ENCODE data around the gene EFCAB5.
"Not testable (repeated sequence)": the region's sequence is repeated elsewhere in the genome, so short reads cannot be mapped to it uniquely, and the experiment has no call there.

EFCAB5 gene

GRCh38 chr17:29941334-29941733, at the start of gene EFCAB5:
Gene EFCAB5, plus strand, starts transcription at chr17:29941634. Its CDS starts 163 bp downstream, at chr17:29941797.
- DNase-seq: no peak

- DNase-seq: no peak
Measured at GRCh38 chr17:29892201-29892600, 49.2 kb upstream of the EFCAB5 start.

DNA sequence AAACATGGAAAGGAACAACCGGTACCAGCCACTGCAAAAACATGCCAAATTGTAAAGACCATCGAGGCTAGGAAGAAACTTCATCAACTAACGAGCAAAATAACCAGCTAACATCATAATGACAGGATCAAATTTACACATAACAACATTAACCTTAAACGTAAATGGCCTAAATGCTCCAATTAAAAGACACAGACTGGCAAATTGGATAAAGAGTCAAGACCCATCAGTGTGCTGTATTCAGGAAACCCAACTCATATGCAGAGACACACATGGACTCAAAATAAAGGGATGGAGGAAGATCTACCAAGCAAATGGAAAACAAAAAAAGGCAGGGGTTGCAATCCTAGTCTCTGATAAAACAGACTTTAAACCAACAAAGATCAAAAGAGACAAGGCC, 44.3 kb upstream of the EFCAB5 start:
- not testable (repeated sequence) for DNase-seq

- no peak for DNase-seq
Measured at GRCh38 chr17:29903471-29903870, 38.0 kb upstream of the EFCAB5 start.

DNA sequence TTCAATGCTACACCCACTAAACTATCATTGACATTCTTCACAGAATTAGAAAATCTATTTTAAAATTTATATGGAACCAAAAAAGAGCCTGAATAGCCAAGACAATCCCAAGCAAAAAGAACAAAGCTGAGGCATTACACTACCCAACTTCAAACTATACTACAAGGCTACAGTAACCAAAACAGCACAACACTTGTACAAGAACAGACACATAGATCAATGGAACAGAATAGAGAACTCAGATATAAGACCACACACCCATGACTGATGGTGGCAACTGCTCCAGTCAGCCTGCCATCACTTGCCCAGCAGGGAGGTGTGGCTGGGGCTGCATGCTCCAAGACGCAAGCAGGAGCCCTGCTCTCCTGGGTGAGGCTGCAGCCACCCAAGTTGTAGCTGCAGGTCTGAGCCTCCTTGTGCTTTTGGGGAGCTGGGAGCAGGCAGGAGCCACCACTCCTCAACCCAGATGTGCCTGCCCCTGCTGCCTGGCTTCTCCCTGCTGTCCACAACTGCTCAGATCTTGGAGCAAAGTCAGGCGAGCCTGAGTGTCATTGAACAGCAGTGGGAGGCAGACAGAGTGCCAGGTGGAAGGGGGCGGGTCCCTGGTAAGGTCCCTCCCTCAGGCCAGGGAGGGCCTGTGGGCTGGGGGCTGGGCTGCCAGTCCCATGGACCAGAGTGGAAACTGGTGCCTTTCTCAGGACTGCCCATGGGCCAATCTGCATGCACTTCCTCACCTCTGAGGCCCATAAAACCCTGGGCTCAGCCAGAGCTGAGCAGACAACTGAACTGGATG, 36.2 kb upstream of the EFCAB5 start:
- DNase-seq: no peak

DNA sequence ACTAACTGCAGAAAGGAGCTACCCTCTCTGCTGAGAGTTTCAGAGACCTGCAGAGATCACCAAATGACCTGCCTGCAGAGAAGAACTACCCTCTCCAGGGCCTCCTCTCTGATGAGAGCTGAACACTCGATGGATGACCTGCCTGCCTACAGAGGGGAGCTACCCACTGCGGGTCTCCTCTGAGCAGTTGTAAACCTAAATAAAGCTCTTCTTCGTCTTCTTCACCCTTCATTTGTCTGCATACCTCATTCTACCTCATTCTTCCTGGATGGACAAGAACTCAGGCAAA, 35.6 kb upstream of the EFCAB5 start:
- no peak for DNase-seq

DNA sequence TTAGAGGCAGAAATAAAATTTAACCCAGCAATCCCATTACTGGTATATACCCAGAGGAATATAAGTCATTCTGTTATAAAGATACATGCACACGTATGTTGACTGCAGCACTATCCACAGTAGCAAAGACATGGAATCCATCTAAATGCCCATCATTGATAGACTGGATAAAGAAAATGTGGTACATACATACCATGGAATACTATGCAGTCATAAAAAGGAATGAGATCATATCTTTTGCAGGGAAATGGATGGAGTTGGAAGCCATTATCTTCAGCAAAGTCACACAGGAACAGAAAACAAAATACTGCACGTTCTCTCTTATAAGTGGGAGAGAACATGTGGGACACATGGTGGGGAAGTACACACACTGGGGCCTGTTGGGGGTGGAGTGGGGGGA, 34.5 kb upstream of the EFCAB5 start:
- no peak for DNase-seq

DNA sequence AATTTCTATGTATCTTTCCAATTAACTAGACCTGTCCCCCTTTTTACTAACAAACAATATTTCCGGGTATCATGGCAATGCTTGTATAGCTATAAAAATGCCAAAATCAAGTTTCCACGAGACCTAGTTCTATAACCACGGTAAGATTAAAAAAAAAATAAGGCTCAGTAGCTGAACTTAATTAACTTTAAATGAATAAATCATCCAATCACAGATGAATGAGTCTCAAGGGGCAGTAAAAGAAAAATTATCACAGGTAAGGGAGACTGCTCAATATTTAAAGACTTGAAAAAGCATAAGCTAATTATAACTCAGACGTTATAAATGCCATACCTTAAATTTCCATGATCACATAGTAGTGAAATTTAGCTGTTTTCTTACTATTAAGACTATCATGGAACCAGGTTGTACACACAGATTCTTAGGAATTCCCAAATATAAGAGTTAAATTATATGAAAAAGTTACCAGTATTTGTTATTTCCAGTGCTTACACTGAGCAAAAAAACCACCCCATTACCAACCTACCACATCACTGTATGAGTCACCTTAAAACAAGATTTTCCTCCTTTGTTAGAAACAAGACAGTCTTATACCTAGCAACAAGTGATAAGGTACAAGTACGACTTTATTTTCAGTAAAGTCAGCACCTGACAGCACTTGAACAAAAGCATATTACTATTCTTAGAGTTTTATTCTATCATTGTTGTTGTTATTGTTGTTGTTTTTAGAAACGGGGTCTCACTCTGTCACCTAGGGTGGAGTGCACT, 32.0 kb upstream of the EFCAB5 start:
- no peak for DNase-seq

GRCh38 chr17:29911641-29912177, 29.7 kb upstream of the EFCAB5 start:
- no peak for DNase-seq

DNA sequence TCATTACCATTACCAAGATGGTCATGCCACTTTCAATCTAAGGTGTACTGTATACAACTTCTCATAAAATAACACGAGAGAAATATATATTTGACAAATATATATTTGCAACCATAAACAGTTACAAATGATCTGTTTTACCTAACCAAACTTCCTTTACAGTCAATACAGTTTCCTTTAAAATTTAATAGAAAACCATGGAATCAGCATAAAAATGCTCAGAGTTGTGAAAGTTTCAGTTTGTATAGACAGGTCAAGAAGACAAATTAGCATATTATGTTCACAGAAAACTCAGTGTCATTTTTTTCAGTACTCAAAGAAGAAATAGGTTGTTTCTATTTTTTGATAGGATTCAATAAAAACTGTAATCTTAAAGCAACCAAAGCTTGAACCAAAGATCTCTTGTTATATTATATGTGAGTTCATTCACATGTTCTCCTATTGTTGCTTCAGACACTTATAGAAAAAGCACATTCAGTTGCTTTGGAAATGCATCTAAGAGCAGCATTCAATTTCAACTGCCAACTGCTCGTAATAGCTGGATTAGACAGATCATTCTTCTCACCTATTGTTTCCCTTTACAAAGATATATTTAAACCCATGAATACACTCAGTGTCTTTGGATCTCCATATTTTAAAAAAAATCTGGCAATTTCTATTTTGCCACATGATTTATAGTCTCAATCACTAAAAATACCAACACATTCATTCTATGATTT, 26.5 kb upstream of the EFCAB5 start:
- DNase-seq: no peak

DNA sequence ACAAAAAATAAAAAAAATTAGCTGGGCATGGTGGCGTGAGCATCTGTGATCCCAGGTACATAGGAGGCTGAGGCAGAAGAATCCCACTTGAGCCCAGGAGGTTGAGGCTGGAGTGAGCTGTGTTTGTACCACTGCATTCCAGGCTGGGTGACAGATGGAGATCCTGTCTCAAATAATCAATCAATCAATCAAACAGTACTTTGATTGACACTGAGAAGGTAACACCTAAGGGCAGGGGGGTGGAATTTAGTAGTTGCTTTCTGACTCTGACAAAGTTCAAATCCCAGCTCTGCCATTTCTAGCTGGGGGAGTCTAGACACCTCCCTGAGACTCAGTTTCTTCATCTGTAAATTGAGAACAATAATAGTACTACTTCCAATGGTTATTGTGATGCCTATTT, 23.4 kb upstream of the EFCAB5 start:
- DNase-seq: peak; percentile 50

- peak; percentile 34 for DNase-seq
Measured at GRCh38 chr17:29918922-29919856, 22.2 kb upstream of the EFCAB5 start.

- no peak for DNase-seq
Measured at GRCh38 chr17:29924786-29925185, 16.6 kb upstream of the EFCAB5 start.

DNA sequence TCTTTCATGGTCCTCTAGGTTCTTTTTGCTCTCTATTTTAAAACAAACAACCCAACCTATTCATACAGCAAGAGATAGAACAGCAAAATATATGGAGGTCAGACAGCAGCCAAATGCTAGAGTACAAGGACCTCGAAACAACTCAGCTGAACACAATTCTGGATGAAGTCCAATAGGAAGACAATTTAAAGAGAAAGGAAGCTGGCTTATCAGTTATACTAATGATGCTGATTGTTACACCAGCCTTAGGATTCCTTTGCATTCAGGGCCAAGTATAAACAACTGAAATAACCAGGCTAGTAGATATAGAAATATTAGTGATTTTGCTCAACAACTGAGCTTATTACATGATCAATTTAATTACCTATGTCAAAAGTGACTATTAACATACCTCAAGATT, 13.9 kb upstream of the EFCAB5 start:
- DNase-seq: no peak

DNA sequence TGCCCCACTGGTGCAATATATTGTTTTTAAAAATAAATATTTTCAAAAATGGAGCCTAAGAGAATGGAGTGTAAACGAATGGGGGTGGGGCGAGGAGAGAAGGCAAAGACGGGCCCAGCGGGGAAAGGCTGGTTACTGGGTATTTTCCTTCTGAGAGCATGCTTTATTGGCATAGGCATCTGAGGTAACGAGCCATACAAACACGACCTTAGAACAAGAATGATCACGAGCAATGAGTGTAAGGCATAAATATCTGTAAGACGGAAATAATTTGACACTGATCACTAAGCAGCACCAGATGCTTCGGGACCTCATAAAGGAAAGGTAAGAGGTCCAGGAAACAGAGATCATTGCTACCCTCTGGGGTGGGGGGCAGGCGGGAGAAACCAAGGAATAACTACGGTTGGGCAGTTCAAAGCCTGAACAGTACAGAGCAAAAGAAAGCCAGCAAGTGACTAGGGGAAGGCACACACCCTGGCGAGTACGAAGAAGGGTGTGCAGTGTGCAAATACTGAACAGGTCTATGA, 12.4 kb upstream of the EFCAB5 start:
- peak; percentile 78 for DNase-seq

DNA sequence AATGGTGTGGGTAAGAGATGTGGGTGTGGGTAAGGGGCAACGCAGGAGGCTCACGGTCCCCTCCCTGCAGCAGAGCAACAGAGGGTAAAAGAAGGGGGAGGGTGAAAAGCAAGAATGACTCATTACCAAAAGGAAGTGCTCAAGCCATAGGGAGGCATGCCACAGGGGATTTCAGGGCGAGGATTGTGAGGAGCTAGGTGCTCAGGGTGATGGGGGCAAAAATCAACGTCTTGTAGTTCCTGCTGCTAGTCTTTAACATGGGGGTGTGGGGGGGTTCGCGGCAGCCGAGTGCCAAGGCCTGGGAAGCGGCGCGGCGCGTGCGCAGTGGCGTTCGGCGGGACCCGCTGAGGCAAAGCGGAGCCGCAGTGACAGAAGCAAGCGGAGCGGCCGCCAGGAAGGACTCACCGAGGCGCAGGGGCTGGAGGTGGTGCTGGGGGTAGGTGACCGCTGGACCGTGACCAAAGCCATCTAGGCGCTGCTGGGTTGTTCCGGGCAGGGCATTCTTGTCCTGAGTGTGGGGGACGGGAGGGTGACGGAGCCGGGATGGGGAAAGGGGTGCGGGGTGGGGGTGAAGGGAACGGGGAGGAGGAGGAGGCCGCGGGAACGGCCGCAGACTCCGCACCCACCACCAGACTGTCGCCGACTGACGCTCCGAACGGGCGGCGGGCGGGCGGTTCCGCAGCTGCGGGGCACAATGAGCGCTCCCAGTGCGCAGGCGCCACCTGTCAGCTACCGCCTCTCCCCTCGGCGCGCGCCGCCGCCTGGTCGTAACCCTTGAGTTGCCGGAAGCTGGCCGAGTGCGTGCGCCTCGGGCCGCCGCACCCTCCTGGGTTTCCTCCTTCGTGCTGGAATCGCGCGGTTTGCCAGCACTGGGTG, 11.7 kb upstream of the EFCAB5 start, which contains the start of gene SSH2:
Gene SSH2 (minus strand): TSS at position 696 of the 876 bp plus-strand sequence. CDS start 228 bp downstream, at position 468.
- DNase-seq: peak; percentile 98

DNA sequence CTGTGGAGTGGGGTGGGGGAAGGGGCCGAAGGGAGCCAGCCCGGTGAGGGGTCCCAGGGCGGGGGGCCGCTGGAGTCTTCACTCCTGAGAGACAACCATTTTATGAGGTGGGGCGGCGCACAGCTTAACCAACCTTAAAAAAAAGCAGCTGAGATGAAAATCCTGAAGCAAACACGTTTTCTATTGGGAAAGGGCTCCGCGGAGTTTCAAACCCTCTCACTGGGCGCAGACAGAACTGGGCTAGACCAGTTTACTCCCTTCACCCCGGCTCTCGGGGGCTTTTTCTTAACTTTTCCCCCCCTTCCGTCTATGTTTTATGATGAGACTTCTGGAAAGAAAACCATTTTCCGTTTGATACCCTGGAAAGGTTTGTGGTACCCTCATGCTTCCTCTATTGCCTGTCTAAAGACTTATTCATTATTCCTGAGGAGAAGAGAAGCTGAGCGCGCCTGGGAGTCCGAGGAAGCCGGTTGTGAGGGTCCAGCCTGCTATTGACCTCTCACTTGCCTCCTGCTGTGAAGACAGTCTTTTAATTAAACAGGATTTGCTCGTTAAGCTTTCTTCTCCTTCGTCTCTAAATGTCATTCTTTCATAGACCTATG, 10.9 kb upstream of the EFCAB5 start:
- DNase-seq: peak; percentile 63

- peak; percentile 98 for DNase-seq
Measured at GRCh38 chr17:29931231-29931932, 10.1 kb upstream of the EFCAB5 start.

DNA sequence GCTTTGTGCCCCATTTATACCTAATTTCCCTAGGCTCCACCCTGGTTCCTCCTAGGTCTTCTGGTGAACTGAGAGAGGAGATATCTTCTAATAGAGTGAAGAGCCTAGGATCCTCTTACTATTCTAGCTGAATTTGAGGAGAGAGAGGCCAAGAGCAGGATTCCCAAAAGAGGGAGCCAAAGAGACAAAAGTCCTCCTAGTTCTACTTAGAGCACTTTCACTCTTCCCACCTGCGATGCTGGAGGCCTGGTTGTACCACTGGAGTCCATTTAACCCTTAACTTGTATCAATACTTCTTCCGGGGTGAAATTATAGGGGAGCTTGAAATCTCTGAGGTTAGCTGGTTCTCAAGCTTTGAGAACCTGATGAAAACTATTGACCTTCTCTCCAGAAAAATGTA, 8.1 kb upstream of the EFCAB5 start:
- peak; percentile 63 for DNase-seq

DNA sequence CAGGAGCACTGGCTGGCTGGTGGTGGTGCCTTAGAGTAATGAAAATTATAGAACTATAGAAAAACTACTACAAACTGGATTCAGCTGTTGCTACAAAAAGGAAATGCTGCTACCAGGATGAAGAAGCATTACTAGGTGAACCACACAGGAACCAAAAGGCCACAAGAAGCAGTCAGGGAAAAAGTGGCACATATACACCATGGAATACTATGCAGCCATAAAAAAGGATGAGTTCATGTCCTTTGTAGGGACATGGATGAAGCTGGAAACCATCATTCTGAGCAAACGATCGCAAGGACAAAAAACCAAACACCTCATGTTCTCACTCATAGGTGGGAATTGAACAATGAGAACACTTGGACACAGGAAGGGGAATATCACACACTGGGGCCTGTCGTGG, 5.5 kb upstream of the EFCAB5 start:
- DNase-seq: not testable (repeated sequence)
